ENCODE measurements around the gene TMEM11.
"Not testable (repeated sequence)": the region's sequence is repeated elsewhere in the genome, so short reads cannot be mapped to it uniquely, and the experiment has no call there.

Gene TMEM11

GRCh38 chr17:21212826-21213637 is 929 bp downstream of the TMEM11 start:
- no peak for DNase-seq (ENCODE audit: low read depth in 3 of 3)

DNA sequence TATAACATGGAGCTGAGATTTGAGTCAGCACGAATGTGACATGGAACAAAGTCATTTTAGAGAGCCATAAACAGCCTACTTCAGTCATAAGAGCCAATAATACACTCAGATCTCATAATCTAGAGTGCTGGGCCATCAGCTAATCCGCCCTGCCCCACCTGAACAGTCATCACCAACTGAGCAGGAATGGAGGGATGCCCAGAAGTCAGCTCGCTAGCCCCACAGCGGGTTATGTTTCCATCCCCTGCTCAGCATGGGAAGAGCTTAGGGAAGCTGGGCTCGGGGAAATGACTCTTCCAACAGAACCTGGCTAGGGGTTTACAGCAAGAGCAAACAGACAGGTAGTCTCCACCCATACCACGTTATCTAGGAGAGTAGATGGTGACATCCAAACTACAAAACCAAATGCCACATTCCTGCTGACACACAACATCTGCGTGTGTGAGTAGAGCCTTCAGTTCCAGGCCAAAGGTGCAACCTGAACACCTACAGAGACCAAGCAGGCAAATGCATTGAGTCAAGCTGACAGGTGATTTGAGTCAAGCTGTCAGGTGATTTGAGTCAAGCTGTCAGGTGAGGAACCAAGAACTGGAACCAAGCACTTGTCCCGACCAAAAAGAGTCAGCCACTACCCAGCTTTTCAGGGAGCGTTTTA is 2.0 kb downstream of the TMEM11 start:
- no peak for DNase-seq (ENCODE audit: low read depth in 3 of 3)

- DNase-seq (ENCODE audit: low read depth in 3 of 3) = no peak
These were observed 3.4 kb downstream of the TMEM11 start for GRCh38 chr17:21210411-21211076.

DNA sequence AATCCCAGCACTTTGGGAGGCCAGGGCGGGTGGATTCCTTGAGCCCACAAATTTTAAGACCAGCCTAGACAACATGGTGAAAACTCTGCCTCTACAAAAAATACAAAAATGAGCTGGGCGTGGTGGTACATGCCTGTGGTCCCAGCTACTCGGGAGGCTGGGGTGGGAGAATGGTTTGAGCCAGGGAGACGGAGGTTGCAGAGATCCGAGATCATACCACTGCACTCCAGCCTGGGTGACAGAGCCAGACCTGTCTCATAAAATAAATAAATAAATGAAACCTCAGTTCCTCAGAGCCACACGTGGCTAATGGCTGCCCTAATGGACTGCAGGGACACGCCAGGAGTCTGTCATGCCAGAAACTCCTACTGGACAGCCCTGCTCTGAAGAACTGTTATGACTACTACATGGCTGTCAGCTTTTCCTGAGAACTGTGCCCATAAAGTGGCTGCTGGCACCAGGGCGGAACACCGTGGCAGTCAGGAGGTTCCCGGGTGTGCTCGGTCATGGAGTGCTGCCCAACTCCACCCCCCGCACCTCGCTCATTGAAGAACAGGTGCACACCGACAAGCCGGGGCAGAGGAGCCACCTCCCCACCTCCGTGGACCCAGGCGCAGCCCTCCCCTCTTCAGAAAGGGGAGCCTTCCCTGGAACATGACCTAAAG is 4.3 kb downstream of the TMEM11 start:
- no peak for DNase-seq (ENCODE audit: low read depth in 3 of 3)

DNA sequence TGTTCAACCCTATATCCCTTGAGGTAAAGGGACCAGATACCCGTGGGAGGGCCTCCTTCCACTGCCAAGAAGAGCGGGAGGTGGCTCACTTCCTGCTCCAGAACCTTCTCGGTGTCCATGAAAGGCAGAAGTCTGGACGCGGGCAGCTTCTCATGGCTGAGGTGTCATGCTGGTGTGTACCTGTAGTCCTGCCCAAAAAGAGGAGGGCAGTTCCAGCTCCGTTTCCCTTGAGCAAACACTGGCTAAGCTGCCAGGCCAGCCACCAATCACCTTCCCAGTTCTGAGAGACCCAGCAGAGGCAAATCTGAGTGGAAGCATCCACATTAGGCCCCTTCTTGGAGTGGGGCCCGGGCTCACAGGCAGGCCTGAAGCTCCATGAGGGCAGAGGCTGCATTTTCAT is 5.6 kb downstream of the TMEM11 start:
- no peak for DNase-seq (ENCODE audit: low read depth in 3 of 3)

DNA sequence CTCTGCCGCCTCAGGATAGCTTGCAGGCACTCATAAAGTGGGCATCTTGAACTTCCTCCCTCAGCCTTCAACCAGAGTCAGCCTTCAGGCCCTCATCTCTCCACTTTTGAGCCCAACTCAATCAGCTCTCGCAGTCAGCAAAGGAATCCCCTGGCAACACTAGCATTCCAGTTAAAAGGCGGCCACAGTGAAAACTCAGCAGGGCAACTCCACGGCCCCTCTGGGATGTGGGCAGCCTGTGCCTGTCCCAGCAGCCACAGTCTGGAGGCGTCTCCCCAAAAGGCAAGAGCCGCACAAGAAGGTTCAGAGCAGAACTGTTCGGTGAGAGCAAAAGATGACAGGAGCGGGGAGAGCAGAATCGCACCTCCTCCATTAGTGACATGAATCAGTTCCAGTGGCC is 9.0 kb downstream of the TMEM11 start:
- DNase-seq (ENCODE audit: low read depth in 3 of 3) = no peak

- no peak for DNase-seq (ENCODE audit: low read depth in 3 of 3)
These were observed 11.4 kb downstream of the TMEM11 start for GRCh38 chr17:21202512-21202911.

DNA sequence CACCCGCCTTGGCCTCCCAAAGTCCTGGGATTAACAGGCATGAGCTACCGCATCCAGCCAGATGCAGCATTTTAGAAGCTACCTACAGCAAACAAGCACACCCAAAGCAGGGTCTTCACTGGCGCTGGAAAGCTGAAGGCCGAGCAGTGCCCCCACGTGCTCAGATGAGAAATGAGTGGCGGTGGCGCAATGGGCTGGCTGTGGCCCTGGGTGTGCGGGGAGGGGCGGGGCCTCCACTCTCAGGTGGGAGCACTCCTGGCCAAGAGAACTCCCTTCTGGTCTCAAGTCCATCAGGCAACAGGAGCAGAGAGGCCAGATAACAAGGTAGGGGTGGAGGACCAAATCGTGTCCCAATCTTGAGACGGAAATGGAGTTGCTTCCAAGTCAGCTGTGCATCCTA is 12.1 kb downstream of the TMEM11 start:
- DNase-seq (ENCODE audit: low read depth in 3 of 3) = no peak

DNA sequence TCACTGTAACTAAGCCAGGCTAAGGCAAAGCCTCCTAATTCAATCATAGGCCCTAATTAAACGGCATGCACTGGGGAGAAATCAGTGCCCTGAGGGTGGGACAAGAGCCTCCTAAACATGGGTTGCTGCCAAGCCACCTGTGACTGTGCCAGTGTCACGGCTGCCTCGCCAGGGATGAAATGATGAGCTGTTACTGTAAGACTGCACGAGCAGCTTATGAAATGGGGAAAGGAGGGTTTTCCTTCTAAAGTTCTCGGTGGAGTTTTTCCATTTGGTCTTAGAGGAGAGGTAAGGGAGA is 12.7 kb downstream of the TMEM11 start:
- DNase-seq (ENCODE audit: low read depth in 3 of 3) = no peak

- DNase-seq (ENCODE audit: low read depth in 3 of 3) = no peak
These were observed 13.2 kb downstream of the TMEM11 start for GRCh38 chr17:21200590-21201297.

GRCh38 chr17:21199856-21200255 is 14.1 kb downstream of the TMEM11 start:
- no peak for DNase-seq (ENCODE audit: low read depth in 3 of 3)

DNA sequence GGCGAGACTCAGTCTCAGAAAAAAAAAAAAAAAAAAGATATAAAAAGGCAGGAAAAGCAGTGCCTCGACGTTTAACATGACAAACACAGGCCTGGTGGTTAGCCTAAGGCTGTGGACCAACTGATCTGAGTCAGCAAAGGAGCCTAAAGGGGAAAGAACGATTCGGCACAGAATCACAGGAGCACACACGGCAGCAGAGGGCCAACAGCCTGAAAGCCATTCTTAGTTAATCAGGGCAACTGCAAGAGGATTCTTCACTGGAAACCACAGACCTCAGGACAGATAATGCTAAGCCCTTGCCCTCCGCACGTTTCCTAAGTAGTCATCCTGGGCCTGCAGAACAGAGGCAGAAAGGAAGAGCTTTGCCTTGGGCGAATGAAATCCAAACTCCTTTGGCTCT is 14.7 kb downstream of the TMEM11 start:
- no peak for DNase-seq (ENCODE audit: low read depth in 3 of 3)

GRCh38 chr17:21198411-21198810 is 15.6 kb downstream of the TMEM11 start:
- DNase-seq (ENCODE audit: low read depth in 3 of 3) = no peak

DNA sequence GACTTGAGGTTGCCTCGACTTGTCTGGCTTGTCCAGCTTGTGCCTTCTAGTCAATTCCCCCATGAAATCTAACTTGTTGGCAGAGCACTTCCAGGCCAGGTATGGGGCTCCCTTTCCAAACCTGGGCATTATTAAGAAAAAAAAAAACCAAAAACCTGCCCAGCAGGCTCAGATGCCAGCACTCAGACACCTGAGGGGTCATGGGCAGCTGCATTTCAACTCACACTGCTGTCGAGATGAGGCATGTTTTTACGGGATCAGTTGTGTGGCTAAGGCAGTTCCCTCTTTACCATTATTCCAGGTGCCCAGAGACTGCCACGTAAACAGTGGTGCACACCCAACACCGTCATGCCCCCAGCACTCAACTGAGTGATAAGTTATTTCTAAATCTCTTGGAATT is 17.8 kb downstream of the TMEM11 start:
- DNase-seq (ENCODE audit: low read depth in 3 of 3) = no peak

DNA sequence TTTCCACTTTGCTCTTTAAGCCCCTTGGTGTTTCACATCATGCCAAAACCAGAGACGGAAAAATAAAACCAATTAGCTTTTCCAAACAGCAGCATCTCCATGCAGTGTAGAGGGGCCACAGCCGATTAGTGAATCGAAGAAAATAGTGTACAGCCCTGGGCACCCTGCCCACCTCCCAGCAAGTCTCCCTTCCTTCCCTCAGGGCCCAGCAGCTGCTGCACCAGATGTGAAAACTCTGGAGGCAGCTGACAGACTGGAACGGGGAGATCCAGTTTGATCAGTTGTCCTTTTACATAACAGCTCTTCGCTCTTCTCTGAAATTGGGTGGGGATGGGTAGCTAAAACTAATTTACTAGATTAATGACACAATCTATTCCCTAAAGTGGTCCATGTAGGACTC is 19.3 kb downstream of the TMEM11 start:
- DNase-seq (ENCODE audit: low read depth in 3 of 3) = no peak

DNA sequence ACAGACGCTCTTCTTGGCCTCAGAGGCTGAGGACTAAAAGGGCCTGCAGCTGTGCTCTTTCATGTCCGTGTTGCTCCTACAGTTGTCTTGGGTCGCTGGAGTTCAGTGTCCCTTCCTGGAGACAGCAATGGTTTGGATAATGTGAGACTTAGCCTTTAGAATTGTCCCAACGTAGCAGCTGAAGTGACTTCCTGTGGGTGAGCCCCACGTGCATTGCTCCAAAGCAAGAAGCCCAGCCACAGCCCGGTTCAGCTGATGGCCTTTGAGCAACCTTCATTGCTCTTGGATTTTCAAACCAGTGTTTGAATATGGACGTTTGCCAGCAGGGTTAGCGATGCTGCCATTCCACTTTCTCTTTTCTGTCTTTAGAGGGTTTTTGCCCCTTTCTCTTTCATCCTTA is 19.7 kb downstream of the TMEM11 start:
- DNase-seq (ENCODE audit: low read depth in 3 of 3) = no peak

- DNase-seq (ENCODE audit: low read depth in 3 of 3) = no peak
These were observed 20.9 kb downstream of the TMEM11 start for GRCh38 chr17:21193031-21193430.

- not testable (repeated sequence) for DNase-seq (ENCODE audit: low read depth in 3 of 3)
These were observed 21.5 kb downstream of the TMEM11 start for GRCh38 chr17:21192414-21192813.

DNA sequence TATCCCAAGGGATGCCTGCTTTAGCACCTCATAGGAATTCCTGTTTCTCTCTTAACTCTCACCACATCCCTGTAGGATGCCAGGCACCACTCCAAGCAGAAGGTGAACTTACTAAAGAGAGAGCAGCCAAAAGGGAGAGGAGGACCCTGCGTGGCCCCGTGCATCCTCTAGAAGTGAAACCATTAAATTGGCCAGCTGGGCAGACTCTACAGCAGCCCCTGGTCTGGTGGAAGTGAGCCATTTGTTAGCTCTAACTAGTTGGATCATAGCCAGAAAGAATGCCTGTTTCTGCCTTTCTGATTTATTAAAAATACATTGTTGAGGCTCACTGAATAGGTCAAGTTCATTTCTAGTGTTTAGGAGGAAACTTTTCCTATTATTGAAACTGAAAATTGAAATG is 22.3 kb downstream of the TMEM11 start:
- no peak for DNase-seq (ENCODE audit: low read depth in 3 of 3)

DNA sequence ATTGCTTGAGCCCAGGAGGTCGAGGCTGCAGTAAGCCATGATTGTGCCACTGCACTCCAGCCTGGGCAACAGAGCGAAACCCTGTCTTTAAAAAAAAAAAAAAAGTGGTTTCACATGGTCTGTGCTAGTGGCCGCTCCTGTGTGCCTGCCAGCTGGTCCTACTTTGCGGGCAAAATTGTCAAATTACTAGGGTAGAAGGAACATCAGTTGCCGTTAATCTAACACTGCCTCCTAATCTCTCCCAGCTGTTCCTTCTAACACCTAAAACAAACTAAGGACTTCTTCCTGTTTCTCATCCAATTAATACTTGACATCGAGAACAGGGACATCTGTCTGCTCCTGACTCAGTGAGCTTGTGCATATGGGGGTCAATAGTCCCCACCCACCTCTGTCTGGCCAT is 23.9 kb downstream of the TMEM11 start:
- DNase-seq (ENCODE audit: low read depth in 3 of 3) = no peak

DNA sequence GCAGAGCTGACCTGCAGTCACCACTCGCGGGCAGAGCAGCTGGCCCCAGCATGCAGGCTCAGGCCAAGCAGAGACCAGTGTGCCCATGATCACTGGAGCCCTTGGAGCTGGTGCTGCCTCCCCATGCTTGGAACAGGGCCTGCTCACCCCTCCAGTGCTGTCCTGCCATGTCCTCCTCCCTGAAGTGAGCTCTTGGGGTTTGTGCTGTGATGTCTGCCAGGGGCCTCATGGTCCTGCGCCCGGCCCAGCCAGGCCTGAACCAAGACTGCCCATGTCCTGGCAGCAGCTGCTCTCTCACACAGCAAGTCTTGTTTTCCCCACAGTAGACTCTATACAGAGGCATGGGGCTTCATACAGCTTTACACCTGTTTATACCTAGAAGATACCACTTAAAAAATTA is 24.6 kb downstream of the TMEM11 start:
- no peak for DNase-seq (ENCODE audit: low read depth in 3 of 3)

Data from stimulated activated CD4-positive, alpha-beta T cell treated with anti-CD3 and anti-CD28 coated beads, TNF-alpha, amount 100 ng/mL, for 4 hours (primary cell).